GM18873 (cell line): Measurements from ENCODE around the gene SH3BP2.

Experiments
- ATAC-seq: cut with Tn5 transposase; IDR thresholded peaks from one replicate; pipeline ENCODE4 v1.9.1; 2021; ENCODE audit warnings: mild to moderate bottlenecking, moderate library complexity, moderate number of reproducible peaks; ENCODE audit not compliant: unreplicated experiment, low FRiP score

Gene SH3BP2, protein sequence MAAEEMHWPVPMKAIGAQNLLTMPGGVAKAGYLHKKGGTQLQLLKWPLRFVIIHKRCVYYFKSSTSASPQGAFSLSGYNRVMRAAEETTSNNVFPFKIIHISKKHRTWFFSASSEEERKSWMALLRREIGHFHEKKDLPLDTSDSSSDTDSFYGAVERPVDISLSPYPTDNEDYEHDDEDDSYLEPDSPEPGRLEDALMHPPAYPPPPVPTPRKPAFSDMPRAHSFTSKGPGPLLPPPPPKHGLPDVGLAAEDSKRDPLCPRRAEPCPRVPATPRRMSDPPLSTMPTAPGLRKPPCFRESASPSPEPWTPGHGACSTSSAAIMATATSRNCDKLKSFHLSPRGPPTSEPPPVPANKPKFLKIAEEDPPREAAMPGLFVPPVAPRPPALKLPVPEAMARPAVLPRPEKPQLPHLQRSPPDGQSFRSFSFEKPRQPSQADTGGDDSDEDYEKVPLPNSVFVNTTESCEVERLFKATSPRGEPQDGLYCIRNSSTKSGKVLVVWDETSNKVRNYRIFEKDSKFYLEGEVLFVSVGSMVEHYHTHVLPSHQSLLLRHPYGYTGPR

DNA sequence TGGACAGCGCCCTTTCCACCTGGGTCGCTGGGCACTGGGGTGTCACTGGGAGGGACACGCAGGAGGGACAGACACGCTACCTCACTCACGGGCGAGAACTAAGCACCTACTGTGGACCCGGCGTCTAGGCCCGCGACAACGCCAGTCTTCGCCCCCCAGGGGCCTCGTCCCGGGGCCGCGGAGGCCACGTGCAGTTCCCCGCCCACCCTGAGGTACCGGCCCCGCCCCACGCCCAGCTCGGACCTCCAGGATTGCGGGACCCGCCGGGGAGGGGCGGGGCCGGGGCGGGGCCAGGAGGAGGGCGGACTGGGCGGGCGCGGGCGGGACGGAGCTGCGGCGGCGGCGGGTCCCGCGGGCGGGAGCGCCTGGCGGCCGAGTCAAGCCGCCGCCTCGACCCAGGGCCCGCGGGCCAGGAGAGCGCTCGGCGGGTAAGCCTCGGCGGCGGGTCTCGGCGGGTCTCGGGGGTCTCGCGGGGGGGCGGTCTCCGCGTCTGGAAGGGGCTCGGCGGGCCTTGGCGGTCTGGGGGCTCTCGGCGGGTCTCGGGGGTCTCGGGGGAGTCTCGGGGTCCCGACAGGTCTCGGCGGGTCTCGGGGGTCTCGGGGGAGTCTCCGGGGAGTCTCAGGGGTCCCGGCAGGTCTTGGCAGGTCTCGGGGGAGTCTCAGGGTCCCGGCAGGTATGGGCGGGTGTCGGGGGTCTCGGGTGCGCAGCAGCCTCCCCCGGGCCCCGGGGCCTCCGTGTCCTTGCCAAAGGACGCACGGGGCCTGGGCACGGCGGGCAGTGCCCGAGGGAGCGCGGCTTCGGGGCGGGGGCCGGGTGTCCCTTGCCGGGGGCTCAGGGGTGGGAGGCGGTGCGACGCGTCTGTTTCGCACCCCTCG, at the start of gene SH3BP2:
Gene SH3BP2, plus strand, starts transcription at position 375 of the 875 bp plus-strand sequence. CDS start 27,533 bp downstream, outside the sequence.
- no peak for ATAC-seq

DNA sequence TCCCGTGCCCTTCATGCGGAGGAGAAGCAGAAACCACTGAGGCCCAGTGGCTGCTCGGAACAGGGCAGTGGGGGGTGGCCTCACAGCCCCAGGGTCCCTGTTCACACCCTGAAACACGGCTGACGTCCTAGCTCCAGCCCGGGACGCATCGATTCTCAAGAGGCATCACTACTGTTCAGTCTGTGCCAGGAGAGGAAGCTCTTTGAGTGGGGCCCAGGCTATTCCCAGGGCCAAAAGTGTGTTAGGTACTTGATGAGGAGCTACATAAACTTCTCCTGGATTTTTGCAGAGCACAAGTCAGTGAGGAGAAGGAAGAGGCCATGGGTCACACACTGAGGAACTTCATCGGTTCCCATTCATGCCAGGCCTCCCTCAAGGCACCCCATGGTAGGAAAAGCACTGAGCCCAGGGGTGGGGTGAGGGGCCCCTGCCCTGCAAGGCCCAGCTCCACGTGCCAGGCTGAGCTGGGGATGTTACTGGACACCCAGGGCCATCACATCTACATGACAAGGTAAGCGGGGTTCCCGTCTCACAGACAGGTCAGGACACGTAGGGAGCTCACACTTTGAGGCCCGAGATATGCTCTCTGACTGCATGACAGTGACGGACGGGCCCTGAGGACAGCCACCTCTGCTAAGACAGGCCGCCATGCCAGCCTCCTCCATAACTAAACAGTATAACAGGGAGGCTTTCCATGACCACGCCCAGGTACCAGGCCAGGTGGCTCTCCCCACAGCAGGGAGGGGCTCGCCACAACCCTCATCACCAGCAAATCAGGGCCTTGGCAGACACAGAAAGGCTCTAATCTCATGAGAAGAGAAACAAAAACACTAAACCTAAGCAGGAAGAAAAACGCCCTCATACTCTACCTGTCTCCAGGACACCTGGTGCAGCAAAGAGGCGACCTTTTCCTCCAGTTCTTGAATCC, 49.1 kb upstream of the SH3BP2 start:
- no peak for ATAC-seq

DNA sequence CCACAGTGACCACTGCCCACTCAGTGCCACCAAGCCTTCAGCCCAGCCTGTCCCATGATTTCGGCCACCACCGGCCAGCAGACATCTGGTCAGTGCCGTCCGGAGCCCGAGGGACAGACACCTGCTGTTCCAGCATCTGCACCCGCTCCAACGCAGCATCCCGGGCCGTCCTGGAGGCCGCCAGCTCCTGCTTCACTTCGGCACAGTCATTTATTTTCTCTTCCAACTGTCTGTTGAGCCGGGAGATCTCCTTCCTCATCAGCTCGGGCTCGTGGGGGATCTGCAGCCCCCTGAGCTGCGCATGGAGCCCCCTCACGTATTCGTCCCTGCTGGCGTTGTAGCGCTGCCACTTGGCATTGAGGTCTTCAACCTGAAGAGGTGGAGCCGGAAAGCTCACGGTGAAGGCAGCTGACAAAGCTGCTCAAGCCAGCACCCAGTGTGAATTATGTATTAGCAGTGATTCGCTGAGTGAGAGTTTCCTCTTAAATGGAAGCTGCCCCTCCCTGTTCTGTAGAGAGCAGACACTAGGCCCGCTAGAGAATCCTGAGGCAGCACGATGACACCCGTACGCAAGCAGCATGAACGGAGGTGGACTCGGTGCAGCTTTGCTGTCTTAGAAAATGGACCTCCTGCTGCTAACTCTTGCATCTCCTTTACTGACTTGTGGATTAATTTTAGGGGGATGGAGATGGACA, 48.2 kb upstream of the SH3BP2 start:
- no peak for ATAC-seq

DNA sequence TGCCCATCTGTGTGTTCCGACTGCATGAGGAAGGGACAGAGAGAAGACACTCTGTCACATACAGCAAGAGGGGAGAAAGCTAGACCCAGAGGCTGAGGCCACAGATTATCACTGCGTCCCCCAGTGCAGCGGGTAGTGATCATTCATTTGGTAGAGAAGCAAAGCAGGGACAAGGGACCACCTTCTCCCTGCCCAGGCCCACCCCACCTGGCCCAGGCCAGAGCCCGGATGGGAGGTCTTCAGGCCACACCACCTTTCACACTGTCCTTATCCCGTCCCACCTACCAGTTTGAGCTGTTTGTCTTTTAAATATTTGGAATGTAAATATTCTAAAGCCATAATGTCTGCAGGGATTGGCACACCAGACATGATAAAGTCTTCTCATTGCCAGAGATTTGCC, 47.4 kb upstream of the SH3BP2 start:
- no peak for ATAC-seq

DNA sequence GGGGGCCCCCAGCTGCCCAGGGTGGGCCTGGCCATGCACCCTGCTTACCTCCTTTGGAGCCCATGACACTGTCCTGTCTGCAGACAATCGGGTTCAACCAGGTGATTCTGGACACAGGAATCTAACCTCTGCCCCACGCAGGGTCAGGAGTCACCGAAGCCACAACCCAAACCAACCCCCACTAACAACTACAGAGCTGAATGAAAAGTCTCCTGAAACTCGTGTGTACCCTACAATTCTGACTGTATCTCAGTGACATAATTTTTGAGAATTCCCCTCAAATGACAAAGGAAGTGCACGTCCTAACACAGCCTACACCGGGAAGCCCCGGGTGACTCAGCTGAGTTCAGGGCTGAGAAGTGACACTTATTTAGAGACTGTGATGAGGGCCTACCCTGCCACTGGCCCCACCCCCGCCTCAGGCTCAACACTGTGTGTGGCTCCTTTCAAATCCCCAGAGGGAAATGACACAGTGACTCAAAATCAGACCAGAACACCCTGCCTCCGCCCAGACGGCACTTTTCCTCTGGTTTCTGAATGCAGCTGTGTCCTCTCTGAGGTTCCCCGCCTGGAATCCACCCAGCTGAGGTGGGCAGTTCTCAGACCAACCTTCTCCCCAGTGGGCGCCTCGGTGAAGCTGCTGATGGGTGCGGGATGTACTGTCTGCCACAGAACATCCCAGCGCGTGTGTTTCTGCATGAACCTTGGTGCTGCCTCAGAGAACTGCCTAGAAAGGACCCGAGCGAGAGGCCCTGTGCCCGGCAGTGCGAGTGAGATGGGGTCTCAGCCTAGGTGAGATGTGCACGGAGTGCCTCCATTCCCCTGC, 46.7 kb upstream of the SH3BP2 start:
- peak; percentile 78 for ATAC-seq

DNA sequence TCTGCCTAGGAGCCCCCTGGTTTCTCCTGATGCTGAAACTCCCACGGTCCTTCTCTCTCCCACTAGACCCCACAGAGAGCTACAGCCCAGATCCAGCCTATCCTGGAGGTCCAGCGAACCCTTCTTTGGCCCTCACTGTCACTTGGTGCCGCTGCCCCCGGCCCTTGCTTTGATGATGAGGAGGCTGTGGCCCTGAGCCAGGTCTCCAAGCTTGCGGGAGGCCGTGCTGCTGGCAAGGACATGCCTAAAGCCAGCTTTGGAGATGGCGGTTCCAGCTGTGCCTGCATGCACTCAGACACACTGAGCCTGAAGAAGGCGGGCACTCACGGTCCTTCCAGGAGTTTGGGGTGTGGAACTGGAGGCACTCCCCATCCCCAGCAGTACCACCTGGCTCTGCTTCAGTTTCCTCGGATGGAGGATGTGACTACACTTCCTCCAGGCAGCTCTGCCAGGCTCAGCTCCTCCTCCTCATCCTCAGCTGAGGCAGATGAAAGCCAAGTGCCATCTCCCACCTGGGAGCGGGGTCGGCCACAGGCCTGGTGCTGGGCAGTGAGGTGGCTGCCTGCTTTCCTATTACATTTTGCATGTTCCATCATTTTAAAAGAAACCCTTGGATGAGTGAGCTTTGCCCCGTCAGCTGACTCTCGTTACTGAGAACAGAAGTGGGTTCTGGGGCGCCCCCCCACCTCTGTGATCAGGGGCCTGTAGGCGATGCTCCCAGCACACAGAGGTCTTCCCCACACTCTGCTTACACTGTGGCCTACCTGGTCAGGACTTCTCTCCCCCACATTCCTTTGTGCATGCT, 45.8 kb upstream of the SH3BP2 start:
- no peak for ATAC-seq

DNA sequence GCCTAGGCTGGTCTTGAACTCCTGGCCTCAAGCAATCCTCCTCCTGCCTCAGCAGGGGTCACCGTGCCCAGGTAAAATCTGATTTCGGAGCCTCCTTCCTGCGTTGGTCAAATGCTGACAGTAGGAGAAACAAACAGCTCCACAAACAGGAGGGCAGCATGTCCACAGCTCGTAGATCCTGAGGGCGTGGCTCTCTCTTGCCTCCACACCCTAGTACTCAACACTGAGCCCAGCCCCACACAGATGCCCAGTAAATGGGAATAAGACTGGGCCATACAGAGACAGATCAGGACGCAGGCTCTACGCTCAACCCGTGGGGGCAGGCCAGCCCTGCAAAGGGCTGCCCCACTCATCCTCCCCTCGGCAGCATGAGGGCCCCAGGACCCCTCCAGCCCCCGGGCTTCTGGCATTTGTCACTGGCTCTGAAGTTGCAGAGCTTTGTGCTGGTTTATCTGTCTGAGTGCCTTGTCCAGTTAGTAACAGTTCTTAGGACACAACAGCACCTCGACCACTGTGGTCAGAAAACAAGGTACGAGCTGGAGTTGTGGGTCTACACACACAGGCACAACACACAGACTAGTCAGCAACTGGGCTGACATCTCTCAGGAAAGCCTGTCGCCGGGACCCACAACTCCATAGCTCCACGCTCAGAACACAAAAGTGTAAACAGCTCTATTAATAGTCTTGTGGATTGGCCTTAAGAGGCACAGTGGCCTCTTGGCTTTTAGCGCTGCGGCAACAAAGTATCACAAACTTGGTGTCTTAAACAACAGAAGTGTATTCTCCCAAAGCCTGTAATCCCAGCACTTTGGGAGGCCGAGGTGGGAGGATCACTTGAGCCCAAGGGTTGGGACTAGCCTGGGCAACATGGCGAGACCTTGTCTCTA, 41.9 kb upstream of the SH3BP2 start:
- no peak for ATAC-seq

DNA sequence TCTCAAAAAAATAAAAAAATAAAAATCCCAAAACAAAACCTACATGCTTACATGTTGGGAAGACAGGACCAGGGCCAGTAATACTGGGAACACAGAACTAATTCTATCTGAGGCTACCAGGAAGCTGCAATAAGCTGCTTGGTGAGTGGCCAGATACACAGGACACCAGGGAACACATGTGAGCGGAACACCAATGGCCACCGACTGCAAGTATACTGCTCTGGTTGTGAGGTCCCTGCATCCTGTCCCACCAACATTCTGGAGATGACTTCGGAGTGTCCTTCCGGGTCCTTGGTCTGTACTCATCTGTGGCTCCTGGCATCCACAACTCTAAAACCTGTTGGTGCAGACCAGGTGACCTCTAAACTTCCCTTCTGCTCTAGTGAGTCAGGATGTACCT, 39.4 kb upstream of the SH3BP2 start:
- no peak for ATAC-seq

DNA sequence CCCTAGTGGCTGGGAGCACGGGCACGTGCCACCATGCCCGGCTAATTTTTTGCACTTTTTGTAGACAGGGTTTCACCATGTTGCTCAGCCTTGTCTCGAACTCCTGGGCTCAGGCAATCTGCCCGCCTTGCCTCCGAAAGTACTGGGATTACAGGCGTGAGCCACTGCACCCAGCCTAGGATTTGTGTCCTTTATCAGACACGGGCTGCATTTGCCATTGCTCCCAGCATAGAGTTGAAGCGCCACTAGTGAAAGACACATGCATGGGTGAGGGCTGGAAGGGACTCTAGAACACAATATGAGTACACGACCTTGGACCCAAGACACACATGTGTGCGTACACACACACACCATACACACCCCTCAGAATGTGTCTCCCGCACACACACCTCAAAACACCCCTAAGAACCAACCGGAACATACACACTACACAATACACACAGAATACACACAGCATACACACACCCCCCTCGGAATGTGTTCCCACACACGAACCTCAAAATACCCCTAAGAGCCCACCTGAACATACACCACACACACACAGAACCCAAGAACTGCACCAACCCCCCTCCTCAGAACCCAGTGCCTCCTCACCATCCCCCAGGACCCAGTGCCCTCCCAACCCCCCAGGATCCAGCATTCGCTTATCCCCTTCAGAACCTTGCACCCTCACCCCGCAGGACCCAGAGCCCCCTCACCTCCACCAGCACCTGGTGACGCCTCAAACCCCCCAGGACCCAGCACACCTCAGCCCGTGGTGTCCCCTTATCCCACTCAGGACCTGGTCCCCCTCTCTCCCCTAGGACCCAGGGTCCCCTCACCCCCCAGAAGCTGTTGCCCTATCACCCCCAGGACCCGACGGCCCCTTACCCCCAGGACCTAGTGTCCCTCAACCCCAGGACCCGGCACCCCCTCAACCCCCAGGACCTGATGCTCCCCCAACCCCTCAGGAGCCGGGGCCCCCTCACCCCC, 37.8 kb upstream of the SH3BP2 start:
- ATAC-seq = no peak

DNA sequence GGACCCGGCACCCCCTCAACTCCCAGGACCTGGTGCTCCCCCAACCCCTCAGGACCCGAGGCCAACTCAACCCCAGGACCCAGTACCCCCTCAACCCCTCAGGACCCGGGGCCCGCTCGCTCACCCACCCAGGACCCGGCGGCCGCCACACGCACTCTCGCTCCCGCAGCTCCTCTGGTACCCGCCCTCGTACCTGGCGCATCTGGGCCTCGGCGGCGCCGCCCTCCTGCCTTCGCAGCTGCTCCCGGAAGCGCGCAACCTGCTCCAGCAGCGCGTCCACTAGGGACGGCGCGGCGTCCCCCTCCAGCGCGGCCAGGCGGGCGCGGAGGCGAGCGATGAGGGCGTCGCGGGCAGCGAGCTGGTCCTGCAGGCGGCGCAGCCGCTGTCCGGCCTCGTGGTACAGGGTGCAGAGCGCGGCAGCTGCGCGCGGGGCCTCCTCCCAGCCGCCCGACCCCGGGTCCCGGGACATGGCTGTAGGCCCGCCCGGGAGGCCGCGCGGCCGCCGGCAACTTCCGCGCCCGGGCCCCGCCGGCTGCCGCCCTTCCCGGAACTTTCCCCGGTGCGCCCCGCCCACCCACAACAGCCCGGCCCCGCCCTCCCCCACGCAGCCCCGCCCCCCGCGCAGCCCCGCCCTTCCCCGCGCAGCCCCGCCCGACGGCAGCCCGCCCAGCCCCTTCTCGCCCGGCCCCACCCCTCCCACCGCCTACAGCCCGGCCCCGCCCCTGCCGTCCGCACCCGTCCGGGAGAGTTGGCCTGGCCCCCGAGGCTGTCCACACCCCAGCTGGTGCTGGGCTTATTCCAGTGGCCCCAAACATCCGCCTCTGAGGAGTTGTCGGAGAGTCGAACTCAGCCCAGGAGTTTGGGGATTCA, 36.8 kb upstream of the SH3BP2 start, which contains the start of gene TNIP2:
Gene TNIP2, minus strand, starts transcription at position 516 of the 870 bp plus-strand sequence. Its CDS starts 47 bp downstream, at position 469.
- ATAC-seq = no peak

DNA sequence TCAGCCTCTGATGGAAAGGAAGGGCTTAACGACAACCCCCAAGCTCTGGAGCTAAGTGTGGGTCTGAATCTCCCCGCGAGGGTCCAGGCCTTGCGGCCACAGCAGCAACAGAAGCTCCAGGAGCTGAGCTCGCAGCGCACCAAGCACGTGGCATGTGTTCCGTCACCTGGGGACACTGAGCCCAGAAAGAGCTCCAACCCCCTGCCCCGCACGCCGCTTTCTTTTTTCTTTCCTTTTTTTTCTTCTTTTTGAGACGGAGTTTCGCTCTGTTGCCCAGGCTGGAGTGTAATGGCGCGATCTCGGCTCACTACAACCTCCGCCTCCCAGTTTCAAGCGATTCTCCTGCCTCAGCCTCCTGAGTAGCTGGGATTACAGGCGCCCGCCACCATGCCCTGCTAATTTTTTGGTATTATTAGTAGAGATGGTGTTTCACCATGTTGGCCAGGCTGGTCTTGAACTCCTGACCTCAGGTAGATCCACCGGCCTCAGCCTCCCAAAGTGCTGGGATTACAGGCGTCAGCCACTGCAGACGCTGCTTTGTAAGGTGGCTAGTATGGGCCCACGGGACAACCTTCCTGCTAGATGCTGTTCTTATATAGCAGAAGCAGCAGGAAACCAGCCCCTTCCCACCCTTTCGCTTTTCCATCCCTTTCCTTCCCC, 36.1 kb upstream of the SH3BP2 start:
- ATAC-seq = no peak

DNA sequence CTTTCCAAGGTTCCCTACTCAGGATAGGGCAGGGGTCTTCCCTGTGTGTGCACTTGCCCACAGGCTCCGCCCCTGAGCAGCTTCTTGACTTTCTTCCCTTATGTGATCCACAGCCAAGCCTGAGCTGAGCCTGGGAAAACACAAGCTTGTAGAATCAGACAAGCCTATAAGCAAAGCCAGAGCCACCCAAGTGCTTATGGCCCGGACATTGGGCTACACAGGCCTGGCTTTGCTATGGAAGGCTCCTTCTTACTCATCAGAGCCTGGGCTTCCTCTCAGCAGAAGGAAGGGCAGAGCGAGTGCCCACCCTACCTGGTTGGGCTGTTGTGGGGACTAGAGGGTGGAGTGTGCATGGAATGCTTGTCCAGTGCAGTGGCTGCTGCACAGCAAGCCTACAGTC, 35.5 kb upstream of the SH3BP2 start:
- no peak for ATAC-seq

DNA sequence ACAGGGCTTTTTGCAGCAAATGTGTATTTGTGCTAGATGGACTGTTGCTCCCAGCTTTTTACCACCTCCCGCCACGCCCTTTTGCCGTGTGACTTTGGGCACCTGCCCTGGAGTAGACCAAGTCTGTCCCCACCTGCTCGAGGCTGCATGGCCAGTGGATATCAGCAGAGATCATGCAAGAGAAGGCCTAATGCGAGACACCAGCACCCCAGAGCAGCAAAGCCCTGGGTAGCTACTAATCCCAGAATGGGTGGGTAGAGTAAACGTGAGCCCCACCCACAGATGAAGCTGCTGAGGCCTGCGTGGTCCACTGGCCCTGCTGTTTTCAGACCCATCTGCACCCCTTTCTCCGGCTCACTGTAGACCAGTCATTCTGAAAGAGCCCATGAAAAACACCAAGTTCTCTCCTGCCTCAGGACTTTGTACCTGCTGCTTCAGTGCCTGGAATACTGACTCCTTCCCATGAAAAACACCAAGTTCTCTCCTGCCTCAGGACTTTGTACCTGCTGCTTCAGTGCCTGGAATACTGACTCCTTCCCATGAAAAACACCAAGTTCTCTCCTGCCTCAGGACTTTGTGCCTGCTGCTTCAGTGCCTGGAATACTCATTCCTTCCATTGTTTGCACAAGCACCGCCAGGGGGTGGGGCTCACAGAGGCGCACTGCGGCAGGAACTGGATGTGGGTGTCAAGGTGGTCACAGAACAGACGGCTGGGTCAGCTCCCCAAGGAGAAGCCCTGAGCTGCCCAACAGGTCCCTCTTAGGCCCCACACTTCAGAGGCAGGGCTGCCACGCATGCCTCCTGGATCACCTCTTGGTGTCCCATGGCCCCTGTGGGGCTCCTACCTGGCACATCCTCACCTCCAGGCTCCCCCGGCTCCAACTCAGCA, 31.6 kb upstream of the SH3BP2 start:
- no peak for ATAC-seq
